NCI-H345 treated with DMSO at 0.1 percent for 48 hours (cell line): ENCODE results near the gene POLR3K.

ENCODE experiments used
- DNase-seq: peaks from one replicate; lab custom pipeline; 2025; ENCODE audit not compliant: unreplicated experiment; lab: John Stamatoyannopoulos, UW

POLR3K gene

GRCh38 chr16:53346-54236, at the start of gene POLR3K, which contains the start of gene SNRNP25:
Gene POLR3K (minus strand): TSS chr16:53608. CDS start chr16:53586, 22 bp downstream.
Gene SNRNP25 (plus strand): TSS chr16:53828. CDS start chr16:54017, 189 bp downstream.
- peak; percentile 93 for DNase-seq

GRCh38 chr16:102060-102855, 48.9 kb upstream of the POLR3K start:
- DNase-seq = no peak

- no peak for DNase-seq
Measured at GRCh38 chr16:101586-101985, 48.2 kb upstream of the POLR3K start.

- no peak for DNase-seq
Measured at GRCh38 chr16:100989-101388, 47.6 kb upstream of the POLR3K start.

GRCh38 chr16:97822-98221, 44.4 kb upstream of the POLR3K start:
- DNase-seq = no peak

- DNase-seq = peak; percentile 86
Measured at GRCh38 chr16:96935-97381, 43.5 kb upstream of the POLR3K start.

GRCh38 chr16:94918-95265, 41.5 kb upstream of the POLR3K start:
- no peak for DNase-seq

- peak; percentile 58 for DNase-seq
Measured at GRCh38 chr16:92431-93339, 39.3 kb upstream of the POLR3K start.

- DNase-seq = peak; percentile 73
Measured at GRCh38 chr16:91484-91883, 38.1 kb upstream of the POLR3K start.

GRCh38 chr16:89391-90302, 36.2 kb upstream of the POLR3K start:
- DNase-seq = no peak

GRCh38 chr16:88613-89012, 35.2 kb upstream of the POLR3K start:
- DNase-seq = no peak

- DNase-seq = no peak
Measured at GRCh38 chr16:86483-86952, 33.1 kb upstream of the POLR3K start.

- DNase-seq = no peak
Measured at GRCh38 chr16:85865-86264, 32.5 kb upstream of the POLR3K start.

- DNase-seq = no peak
Measured at GRCh38 chr16:85407-85782, 32.0 kb upstream of the POLR3K start.

GRCh38 chr16:84718-85406, 31.5 kb upstream of the POLR3K start:
- peak; percentile 31 for DNase-seq

GRCh38 chr16:83781-84615, 30.6 kb upstream of the POLR3K start:
- DNase-seq = no peak

GRCh38 chr16:83060-83603, 29.7 kb upstream of the POLR3K start:
- DNase-seq = no peak
